ENCODE measurements around the gene SOHLH2.

Gene SOHLH2

DNA sequence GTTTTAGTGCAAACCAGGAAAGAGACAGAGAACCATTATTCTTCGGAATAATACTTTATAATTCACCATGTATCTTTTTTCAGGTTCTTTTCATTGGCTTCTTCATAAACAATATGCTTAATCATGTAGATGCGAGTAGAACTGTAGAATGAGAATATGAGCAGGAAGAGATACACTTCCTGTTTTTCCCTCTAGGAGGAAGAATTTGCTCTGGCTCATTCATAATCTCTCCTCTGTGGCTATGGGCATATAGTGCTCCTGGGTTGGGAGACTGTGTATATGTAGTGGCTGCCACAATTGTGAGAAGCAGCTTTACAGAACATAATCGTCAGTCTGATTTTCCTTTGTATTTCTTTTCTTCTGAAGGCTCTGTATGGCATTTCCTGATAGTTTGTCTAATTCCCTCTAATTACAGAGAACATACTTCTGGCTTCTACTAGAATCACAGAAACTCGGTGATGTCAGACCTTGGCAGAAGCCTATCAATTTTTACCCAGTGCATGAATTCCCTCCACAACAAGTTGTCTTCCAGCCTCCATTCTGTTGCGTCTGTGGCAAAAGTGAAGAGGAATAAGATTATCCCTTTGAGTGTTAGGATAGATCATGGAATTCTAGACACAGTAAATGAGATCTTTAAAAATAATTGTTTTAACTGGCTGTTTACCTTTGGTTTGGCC lies 80.3 kb downstream of the SOHLH2 start:
- FAIRE-seq (no peak), DNase-seq (ENCODE audit: extremely low spot score, insufficient read length, low read depth) (no peak)

DNA sequence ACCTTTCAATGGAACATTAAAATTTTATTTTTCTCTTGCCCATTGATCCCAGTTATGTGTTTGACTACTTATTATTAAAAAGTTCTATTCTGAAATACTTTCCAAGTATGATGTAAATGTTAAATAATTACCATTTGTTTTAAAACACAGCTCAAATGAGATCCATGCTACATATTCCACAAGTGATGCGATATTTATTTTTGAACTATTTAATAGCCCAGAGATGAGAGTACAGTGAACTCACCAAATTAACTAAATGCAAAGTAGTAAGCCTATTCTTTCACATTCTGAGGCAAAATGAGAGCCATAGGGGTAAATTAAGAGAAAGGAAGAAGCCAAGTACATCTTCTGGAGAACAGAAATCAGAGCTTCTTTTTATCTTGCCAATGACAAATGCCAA lies 82.0 kb downstream of the SOHLH2 start:
- DNase-seq (ENCODE audit: extremely low spot score, insufficient read length, low read depth): no peak
- FAIRE-seq: no peak

DNA sequence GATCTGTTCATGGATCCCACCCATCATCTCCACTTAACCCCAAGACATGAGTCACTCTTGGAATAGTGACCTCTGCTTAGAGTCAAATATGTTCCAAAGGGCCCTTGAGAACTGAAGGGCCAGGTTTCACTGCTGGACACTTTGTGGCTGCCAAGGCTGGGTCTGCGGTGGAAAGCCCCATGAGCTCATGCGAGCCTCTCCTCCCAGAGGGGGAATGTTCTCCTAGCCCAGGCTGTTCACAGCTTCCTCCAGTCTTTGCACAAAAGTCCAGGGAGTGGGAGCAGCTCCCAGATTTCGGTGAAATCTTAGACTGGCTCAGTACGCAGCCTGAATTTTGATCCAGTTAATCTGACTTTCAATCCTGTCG lies 82.4 kb downstream of the SOHLH2 start:
- DNase-seq (ENCODE audit: extremely low spot score, insufficient read length, low read depth): no peak
- FAIRE-seq: no peak

DNA sequence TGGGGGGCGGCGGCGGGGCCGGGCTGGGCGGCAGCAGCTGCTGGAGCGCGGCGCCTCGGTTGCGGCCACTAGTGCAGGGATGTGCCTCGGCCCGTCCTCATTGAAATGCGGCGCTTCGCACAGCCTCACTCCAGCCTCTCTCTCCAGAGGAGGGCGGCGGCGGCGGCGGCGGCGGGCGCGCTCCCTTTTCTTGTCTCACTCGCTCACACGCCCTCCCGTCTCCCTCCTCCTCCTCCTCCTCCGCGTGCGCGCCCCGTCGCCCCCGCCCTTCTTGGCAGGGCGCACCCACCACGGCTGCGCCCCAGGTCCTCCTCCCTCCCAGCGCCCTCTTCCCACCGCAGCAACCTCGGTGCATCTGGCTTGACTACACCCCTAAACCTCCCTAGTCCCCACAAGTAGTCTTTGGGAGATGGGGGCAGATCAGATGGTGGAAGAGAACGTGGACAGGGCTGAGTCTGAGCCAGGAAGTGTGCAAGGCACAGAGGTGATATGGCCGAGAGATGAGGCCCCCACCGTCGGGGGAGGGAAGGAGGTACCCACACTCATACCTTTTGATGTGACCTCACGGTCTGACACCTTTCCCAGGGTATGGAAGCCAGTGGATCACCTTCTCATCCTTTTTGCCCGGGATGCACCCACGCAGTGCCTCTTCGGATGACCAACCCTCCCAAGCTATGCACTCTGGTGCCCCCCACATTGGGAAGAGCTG lies 83.0 kb downstream of the SOHLH2 start, which contains the start of gene DCLK1:
Gene DCLK1, minus strand, starts transcription at position 161 of the 709 bp plus-strand sequence.
- no peak for DNase-seq (ENCODE audit: extremely low spot score, insufficient read length, low read depth)

DNA sequence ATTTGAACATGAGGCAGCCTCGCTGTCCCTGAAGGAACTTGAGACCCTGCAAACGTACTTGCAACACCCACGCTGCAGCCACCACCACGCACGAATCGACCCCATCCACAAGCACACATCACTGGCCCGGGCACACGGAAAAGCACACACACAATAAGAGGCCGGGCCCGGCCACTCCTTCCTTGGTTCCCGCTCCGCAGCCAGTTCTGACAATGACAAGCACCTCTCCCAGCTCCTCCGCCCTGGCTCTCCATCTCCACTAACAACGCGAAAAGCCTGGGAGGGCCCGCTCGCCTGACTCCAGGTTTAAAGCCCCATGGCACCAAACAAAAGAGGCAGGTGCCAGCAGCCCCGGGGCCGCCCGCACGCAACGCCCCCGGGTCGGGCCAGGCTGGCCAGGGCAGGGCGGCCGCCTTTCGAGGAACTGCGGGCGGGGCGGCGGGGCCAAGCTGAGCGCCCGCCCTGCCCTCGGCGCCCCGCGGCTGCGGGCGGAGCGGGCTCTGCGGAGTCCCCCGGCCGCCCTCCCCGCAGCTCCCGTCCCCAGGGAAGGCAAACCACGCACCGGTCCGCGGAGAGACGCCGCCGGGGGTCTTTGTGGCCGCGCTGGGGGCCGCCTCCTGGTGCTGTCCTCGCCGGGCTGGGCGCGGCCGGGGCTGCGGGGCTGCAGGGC lies 83.7 kb downstream of the SOHLH2 start:
- FAIRE-seq (no peak), DNase-seq (ENCODE audit: extremely low spot score, insufficient read length, low read depth) (no peak)

More for the DNA sequence above, 83.0 kb downstream of the SOHLH2 start, which contains the start of gene DCLK1:
- no peak for FAIRE-seq

DNA sequence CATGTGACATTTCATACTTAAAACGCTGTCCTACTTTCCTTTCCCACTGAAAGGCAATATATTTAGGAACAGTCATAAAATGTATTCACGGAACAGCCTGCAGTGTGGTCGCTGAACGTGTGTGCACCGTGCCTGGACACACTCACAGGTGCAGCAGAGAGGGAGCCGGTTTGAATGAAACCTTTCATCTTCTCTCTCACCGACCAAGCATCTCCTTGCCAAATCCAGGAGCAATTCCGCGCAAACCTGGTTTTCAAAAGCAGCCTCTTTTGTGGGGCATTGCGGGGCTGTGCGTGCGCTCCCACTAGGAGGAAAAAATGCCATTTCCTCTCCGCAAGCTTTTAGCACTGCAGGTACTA lies 84.2 kb downstream of the SOHLH2 start:
- DNase-seq (ENCODE audit: extremely low spot score, insufficient read length, low read depth): no peak

DNA sequence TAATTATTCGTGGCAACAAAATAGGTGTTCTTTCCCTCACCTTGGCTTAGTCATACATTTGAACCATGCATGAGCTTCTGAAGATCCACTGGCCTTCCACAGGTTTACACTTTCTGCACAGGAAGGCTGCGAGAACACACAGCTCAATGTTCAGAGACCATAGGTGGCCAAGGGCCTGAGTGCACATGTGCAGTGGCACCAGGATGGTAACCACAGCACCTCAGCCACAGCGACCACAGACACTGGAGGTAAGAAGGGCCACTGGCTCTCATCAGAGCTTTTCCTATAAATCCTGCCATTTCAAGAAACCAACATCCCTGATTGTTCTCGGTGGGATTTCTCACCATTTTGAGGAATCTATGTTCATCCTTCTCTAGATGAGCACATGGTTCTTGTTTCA lies 84.8 kb downstream of the SOHLH2 start:
- DNase-seq (ENCODE audit: extremely low spot score, insufficient read length, low read depth) (no peak), FAIRE-seq (no peak)

More for the DNA sequence above, 84.2 kb downstream of the SOHLH2 start:
- no peak for FAIRE-seq

DNA sequence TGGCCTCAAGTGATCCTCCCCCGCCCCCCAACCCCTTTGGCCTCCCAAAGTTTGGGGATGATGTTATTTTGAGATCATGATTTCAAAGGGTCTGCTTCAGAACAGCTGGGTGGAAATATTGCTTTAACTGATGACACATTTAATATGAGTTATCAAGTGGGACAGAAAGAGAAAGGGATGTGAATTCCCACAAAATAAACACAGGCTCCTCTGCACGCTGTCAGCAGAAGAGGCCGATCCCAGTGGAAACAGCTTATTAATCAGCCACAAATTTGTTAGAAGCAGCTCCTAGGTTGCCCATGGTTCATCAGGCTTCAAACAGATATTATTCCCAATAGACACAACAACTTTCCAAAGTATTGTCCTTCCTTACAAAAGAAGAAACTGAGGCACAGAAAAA lies 87.9 kb downstream of the SOHLH2 start:
- DNase-seq (ENCODE audit: extremely low spot score, insufficient read length, low read depth) (no peak), FAIRE-seq (no peak)

DNA sequence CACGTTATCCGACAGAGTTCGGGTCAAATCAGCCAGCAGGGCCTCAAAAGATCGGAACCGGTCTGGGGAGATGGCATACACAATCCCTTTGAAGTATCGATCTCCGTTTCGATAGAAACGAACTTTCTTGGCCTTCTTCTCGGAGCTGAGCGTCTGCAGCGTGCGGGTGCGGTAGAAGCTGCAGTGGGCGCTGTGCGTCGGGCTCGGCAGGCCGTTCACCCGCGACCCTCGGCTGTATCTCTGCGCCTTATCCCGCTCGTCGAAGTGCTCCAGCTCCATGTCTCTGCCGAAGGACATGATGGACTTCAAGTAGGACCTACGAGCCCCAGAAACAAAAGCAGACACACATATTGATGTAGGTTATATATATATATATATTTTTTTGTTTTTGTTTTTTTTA lies 88.5 kb downstream of the SOHLH2 start:
- DNase-seq (ENCODE audit: extremely low spot score, insufficient read length, low read depth): no peak
- no peak for FAIRE-seq

DNA sequence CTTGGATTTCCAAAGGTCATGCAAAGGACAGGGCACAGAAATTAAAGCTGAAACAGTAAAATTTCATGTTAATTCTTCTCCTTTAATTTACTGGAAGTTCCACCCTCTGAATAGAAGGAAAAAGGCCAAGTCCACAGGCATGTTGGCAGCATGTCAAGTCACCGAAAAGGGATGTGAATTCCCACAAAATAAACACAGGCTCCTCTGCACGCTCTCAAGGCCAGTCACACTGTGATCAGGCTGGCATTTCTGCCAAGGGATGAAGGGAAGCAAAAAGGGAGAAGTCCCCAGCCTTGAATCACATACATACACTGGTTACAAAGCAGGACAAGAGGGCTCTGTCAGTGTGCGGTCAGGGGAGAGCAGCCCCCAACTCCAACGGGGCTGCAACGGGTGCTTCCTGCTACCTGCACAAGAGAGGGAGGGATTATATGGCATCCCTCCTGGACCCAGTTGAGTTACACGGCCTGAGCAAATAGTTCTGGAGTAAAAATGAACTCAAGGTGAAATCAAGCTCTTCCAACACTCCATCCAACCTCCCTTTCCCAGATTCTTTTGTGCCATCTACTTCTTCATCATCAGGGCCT lies 90.0 kb downstream of the SOHLH2 start:
- FAIRE-seq: no peak
- no peak for DNase-seq (ENCODE audit: extremely low spot score, insufficient read length, low read depth)
